ENCODE results near the gene USP34. TPM values are rescaled to one million over a fixed set of nuclear protein-coding genes. Genes with fewer than 3 reads are reported as not detected.

USP34 gene
- total RNA-seq, 1 donor from 2014 or later: 157 TPM

GRCh38 chr2:61249521-61250071, 221.3 kb downstream of the USP34 start:
- Mint-ChIP-seq H3K4me3 (no peak overlapping the region), H3K4me1 (no peaks in the 10 kb centered on the region), H3K36me3 (peaks cover 43% of the 10 kb centered on the region), H3K27me3 (ENCODE audit: low read depth) (no peaks in the 10 kb centered on the region), H3K27ac (no peak overlapping the region), H3K9me3 (no peaks in the 10 kb centered on the region)
- no peak for TF ChIP-seq CTCF (IDR thresholded peaks at IDR 0.05; ENCODE audit: unreplicated experiment)
- no peak for DNase-seq (ENCODE audit: low spot score in 2 of 2, unreplicated experiment in 2 of 2)

- Mint-ChIP-seq H3K9me3 (no peaks in the 10 kb centered on the region), H3K36me3 (peaks cover 45% of the 10 kb centered on the region), H3K4me3 (no peak overlapping the region), H3K27me3 (ENCODE audit: low read depth) (no peaks in the 10 kb centered on the region), H3K4me1 (no peaks in the 10 kb centered on the region), H3K27ac (no peak overlapping the region)
- TF ChIP-seq CTCF (IDR thresholded peaks at IDR 0.05; ENCODE audit: unreplicated experiment): no peak
- no peak for DNase-seq (ENCODE audit: low spot score in 2 of 2, unreplicated experiment in 2 of 2)
Observed at GRCh38 chr2:61247204-61247812, 223.6 kb downstream of the USP34 start.

DNA sequence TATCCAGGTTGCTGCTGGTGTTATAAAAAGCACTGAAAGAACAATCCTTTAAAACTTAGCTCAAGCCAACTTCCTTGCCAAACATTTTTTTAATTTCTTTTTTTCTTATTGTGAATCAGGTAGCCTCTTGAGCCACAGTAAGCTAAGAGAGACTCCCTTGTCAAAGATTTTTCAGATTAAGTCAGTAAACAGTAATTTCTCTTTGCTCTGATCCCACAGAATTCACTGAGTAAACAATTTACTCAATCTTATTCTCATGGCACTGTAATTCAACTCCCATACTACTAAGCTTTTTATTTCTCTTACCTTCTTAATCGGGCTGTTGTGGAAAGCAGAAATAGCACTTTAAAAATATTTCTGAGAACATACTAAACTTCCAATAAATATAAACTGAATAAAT, 226.2 kb downstream of the USP34 start:
- peaks cover 46% of the 10 kb centered on the region for H3K36me3 Mint-ChIP-seq
- peak overlapping the region; percentile 74 for H3K27ac Mint-ChIP-seq
- no peak overlapping the region for H3K4me3 Mint-ChIP-seq
- H3K4me1 Mint-ChIP-seq: no peaks in the 10 kb centered on the region
- TF ChIP-seq CTCF (IDR thresholded peaks at IDR 0.05; ENCODE audit: unreplicated experiment): no peak
- H3K27me3 Mint-ChIP-seq (ENCODE audit: low read depth): no peaks in the 10 kb centered on the region
- H3K9me3 Mint-ChIP-seq: no peaks in the 10 kb centered on the region
- no peak for DNase-seq (ENCODE audit: low spot score in 2 of 2, unreplicated experiment in 2 of 2)

DNA sequence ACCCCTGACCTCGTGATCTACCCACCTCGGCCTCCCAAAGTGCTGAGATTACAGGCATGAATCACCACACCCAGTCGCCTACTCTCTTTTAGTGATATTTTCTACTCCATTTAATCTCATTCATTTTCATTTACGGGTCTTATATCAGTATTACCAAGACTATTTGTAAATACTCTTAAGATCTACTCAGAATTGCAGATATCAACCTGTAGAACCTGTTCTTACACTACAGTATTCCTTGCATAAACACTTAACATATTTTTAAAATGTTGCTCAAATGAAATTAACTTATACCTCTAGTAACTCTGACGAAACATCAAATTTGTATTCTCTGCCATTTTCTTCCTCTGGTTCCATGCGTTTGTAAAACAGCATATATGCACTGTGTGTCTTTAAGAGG, 229.6 kb downstream of the USP34 start:
- TF ChIP-seq CTCF (IDR thresholded peaks at IDR 0.05; ENCODE audit: unreplicated experiment): no peak
- no peaks in the 10 kb centered on the region for H3K9me3 Mint-ChIP-seq
- DNase-seq (ENCODE audit: low spot score in 2 of 2, unreplicated experiment in 2 of 2): no peak
- H3K36me3 Mint-ChIP-seq: peaks cover 36% of the 10 kb centered on the region
- H3K4me1 Mint-ChIP-seq: peaks cover 2% of the 10 kb centered on the region
- H3K4me3 Mint-ChIP-seq: no peak overlapping the region
- H3K27me3 Mint-ChIP-seq (ENCODE audit: low read depth): no peaks in the 10 kb centered on the region
- no peak overlapping the region for H3K27ac Mint-ChIP-seq

- Mint-ChIP-seq H3K27ac (no peak overlapping the region), H3K27me3 (ENCODE audit: low read depth) (no peaks in the 10 kb centered on the region), H3K36me3 (peaks cover 35% of the 10 kb centered on the region), H3K9me3 (peaks cover under 1% of the 10 kb centered on the region), H3K4me1 (peaks cover 5% of the 10 kb centered on the region), H3K4me3 (no peak overlapping the region)
- DNase-seq (ENCODE audit: low spot score in 2 of 2, unreplicated experiment in 2 of 2): no peak
- no peak for TF ChIP-seq CTCF (IDR thresholded peaks at IDR 0.05; ENCODE audit: unreplicated experiment)
Observed at GRCh38 chr2:61238219-61239012, 232.5 kb downstream of the USP34 start.
